Sigmoid colon (tissue), 4 donors: Measurements from ENCODE around the gene TUBB4A.

ENCODE experiments used
- EP300 ChIP-seq, 4 donors: sonication (generic); formaldehyde crosslinking; IDR thresholded peaks; one replicate each; pipeline ENCODE4 v1.6.1; 2017; ENCODE audit warnings: antibody characterized with exemption in 4 of 4
- TF ChIP-seq, protein P1 (sequence below), 4 experiments: fragments of 450-650 bp in 3 of 4; fragments of 200-600 bp in 1 of 4; IDR thresholded peaks; one replicate each; pipeline ENCODE4 v1.5.1; 2016 to 2019; ENCODE audit warnings: antibody characterized with exemption in 4 of 4, mild to moderate bottlenecking in 3 of 4, moderate library complexity in 2 of 4

- TF ChIP-seq, protein P1, sequence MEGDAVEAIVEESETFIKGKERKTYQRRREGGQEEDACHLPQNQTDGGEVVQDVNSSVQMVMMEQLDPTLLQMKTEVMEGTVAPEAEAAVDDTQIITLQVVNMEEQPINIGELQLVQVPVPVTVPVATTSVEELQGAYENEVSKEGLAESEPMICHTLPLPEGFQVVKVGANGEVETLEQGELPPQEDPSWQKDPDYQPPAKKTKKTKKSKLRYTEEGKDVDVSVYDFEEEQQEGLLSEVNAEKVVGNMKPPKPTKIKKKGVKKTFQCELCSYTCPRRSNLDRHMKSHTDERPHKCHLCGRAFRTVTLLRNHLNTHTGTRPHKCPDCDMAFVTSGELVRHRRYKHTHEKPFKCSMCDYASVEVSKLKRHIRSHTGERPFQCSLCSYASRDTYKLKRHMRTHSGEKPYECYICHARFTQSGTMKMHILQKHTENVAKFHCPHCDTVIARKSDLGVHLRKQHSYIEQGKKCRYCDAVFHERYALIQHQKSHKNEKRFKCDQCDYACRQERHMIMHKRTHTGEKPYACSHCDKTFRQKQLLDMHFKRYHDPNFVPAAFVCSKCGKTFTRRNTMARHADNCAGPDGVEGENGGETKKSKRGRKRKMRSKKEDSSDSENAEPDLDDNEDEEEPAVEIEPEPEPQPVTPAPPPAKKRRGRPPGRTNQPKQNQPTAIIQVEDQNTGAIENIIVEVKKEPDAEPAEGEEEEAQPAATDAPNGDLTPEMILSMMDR (IDR thresholded peaks at IDR 0.05) = no peak
- TF ChIP-seq EP300 (IDR thresholded peaks at IDR 0.05) = no peak
Measured at GRCh38 chr19:6519289-6519688, 17.2 kb upstream of the TUBB4A start.
